ENCODE measurements around the gene EXOSC2.

DNA sequence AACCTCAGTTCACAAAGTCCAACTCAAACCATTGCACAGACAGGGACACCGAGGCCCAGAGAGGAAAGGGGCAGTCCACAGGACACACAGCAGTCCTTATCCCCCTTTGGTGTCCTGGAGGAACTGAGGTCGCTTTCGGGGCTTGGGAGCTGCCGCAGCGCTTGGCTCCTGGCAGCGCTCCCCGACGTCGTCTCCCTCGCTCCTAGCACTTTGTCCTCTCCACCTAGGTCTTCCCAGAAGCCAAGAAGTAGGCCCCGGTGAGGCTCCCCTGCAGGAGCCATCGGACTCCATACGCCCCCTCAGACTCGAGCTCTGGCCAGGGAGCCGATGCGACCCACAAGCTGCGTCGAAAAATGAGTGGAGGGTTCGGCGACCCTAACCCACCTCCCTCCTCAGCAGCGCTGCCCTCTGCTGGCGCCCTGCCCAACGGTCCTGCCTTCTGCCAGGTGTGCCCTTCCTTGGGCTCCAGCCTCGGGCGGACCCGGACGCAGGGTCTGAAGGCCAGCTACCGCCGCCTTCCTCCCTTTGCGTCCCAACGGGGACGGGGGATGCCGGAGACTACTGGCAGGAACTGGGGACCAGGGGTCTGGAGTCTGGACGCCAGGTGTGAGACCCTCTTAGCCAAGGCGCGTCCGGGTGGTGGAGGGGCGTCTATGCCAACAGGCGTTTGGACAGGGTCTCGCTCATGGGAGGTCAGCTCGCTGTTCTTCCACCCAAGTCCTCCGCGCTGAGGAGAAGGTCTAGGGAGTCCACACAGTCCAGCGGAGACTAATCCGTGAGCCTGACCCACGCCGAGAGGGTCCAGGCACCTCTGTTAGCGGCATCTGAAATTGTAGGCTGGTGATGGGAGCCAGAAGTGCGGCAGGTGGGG lies 31.2 kb upstream of the EXOSC2 start:
- no peak for TF ChIP-seq POLR2A (IDR thresholded peaks at IDR 0.05)
- no peak for TF ChIP-seq CTCF (IDR thresholded peaks at IDR 0.05)
